ENCODE data around the gene CLK4.

CLK4 gene

DNA sequence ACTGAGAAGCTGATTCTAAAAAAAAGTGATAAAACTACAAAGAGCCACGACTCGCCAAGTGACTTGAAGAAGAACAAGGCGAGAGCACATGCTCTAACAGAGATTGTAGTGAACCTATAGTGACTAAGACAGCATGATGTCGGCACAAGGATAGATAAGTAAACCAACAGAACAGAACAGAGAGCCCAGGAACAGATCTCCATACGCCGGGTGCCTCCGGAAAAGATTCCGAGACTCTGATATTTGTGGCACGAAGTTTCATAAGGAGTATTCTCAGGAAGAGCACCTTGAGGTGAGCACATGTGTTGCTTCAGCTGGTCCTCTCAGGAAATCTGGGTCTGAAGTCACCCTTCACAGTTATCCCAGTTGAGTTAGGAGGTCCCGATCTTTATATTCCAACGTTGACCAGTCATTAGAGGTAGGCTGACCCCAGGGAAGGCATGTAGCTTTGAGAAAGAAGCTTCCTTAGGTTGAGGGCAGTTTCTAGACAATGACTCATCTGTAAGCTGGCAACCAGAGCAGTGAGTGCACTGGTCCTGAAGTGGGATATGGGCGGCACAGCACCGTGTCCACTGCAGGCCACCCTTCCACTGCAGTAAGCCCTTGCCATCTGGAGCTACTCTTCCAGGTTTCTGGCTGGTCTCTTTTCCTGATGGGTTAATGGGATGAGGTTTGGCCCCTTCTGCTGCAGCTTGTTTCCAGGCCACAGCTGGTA is 13.6 kb upstream of the CLK4 start:
- H3K4me1 ChIP-seq: no peaks in the 10 kb centered on the region
- no peak overlapping the region for H3K27ac ChIP-seq
- H2AFZ ChIP-seq: no peak overlapping the region
- no peaks in the 10 kb centered on the region for H3K27me3 ChIP-seq (ENCODE audit: control insufficient read depth, insufficient read depth, low read length)
- no peaks in the 10 kb centered on the region for H3K9me3 ChIP-seq (ENCODE audit: control insufficient read depth, low read length)
- no peaks in the 10 kb centered on the region for H3K79me2 ChIP-seq
- H3K4me2 ChIP-seq (ENCODE audit: low read length): no peak overlapping the region
- no peaks in the 10 kb centered on the region for H3K36me3 ChIP-seq (ENCODE audit: control insufficient read depth, insufficient read depth, low read length)
- no peak overlapping the region for H3K9ac ChIP-seq
- no peak overlapping the region for H3K4me3 ChIP-seq (ENCODE audit: low read depth, low read length)
- TF ChIP-seq, protein P1, sequence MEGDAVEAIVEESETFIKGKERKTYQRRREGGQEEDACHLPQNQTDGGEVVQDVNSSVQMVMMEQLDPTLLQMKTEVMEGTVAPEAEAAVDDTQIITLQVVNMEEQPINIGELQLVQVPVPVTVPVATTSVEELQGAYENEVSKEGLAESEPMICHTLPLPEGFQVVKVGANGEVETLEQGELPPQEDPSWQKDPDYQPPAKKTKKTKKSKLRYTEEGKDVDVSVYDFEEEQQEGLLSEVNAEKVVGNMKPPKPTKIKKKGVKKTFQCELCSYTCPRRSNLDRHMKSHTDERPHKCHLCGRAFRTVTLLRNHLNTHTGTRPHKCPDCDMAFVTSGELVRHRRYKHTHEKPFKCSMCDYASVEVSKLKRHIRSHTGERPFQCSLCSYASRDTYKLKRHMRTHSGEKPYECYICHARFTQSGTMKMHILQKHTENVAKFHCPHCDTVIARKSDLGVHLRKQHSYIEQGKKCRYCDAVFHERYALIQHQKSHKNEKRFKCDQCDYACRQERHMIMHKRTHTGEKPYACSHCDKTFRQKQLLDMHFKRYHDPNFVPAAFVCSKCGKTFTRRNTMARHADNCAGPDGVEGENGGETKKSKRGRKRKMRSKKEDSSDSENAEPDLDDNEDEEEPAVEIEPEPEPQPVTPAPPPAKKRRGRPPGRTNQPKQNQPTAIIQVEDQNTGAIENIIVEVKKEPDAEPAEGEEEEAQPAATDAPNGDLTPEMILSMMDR (IDR thresholded peaks at IDR 0.05): no peak

DNA sequence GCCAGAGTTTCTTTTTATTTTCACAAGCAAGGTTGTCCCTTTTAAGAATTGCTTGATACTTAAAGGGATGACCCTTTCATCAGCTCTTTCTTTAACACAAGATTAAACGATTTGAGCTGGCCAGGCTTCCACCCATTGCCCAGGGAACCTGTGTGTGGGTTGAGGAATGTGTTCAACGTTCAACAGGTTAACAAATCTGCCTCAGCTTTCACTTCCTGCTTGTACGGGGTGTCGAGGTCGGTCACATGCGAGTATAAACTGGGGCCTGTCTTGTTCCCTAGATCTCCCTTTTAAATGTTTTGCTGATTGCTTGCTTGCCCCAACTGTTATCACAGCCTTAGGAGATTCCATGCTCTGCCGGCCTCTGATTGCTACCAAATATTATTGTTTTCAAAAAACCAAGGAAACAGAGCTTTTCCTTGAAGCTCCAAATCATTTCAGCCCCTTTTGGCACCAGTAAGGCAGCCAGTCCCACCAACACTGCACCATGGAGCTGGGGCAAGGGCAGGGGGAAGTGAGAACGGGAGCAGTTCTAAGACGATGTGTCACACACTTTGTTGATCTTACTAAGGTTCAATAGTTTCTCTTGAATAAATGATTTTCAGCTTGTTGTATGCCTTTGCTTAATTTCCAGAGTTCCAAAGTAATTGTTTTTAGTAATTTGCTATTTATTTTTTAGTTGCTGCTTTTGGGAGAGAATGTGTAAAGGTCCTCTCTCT is 10.7 kb upstream of the CLK4 start:
- H2AFZ ChIP-seq: no peak overlapping the region
- H3K4me1 ChIP-seq: no peaks in the 10 kb centered on the region
- TF ChIP-seq, protein P1 (IDR thresholded peaks at IDR 0.05): no peak
- H3K79me2 ChIP-seq: no peaks in the 10 kb centered on the region
- H3K4me3 ChIP-seq (ENCODE audit: low read depth, low read length): no peak overlapping the region
- H3K9ac ChIP-seq: no peak overlapping the region
- H3K27ac ChIP-seq: no peak overlapping the region
- no peak overlapping the region for H3K4me2 ChIP-seq (ENCODE audit: low read length)
- no peaks in the 10 kb centered on the region for H3K9me3 ChIP-seq (ENCODE audit: control insufficient read depth, low read length)
- no peaks in the 10 kb centered on the region for H3K27me3 ChIP-seq (ENCODE audit: control insufficient read depth, insufficient read depth, low read length)
- H3K36me3 ChIP-seq (ENCODE audit: control insufficient read depth, insufficient read depth, low read length): no peaks in the 10 kb centered on the region

DNA sequence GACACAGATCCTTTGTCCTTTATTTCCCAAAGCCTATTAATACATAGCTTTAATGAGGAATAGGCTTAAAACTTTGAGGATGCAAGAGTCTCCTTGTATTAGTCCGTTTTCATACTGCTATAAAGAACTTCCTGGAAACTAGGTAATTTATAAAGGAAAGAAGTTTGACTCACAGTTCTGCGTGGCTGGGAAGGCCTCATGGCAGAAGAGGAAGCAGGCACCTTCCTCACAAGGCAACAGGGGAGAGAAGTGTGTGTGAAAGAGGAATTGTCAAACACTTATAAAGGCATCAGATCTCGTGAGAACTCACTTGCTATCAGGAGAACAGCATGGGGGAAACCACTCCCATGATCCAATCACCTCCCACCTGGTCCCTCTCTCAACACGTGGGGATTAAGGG is 5.4 kb upstream of the CLK4 start:
- no peak overlapping the region for H3K4me2 ChIP-seq (ENCODE audit: low read length)
- no peaks in the 10 kb centered on the region for H3K4me1 ChIP-seq
- H3K9me3 ChIP-seq (ENCODE audit: control insufficient read depth, low read length): no peaks in the 10 kb centered on the region
- H3K4me3 ChIP-seq (ENCODE audit: low read depth, low read length): no peak overlapping the region
- no peak overlapping the region for H3K27ac ChIP-seq
- H3K79me2 ChIP-seq: no peaks in the 10 kb centered on the region
- no peaks in the 10 kb centered on the region for H3K27me3 ChIP-seq (ENCODE audit: control insufficient read depth, insufficient read depth, low read length)
- H3K36me3 ChIP-seq (ENCODE audit: control insufficient read depth, insufficient read depth, low read length): no peaks in the 10 kb centered on the region
- TF ChIP-seq, protein P1 (IDR thresholded peaks at IDR 0.05): no peak
- H3K9ac ChIP-seq: no peak overlapping the region
- no peak overlapping the region for H2AFZ ChIP-seq

DNA sequence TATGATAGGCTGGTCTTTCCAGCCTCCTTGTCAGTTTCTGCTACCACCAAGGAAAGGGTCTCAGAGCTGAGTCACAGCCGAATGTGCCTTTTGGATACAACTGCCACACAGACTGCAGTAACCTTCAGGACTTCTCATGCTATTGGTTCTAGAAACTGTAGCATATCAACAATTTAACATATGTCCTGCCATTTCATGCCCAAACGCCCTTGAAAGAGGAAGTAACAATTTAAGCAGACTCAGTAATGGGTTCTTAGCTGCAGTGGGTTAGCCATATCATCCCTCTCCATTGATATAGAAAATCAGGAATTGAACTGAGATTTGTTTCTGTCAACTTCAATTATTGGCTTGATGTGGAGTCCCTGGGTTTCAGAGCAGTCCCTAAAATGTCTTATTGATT is 4.1 kb upstream of the CLK4 start:
- Histone ChIP-seq H3K36me3 (ENCODE audit: control insufficient read depth, insufficient read depth, low read length) (no peaks in the 10 kb centered on the region), H3K79me2 (no peaks in the 10 kb centered on the region), H3K4me1 (no peaks in the 10 kb centered on the region), H3K27ac (no peak overlapping the region), H3K9ac (no peak overlapping the region), H3K27me3 (ENCODE audit: control insufficient read depth, insufficient read depth, low read length) (no peaks in the 10 kb centered on the region), H3K4me2 (ENCODE audit: low read length) (no peak overlapping the region), H3K4me3 (ENCODE audit: low read depth, low read length) (no peak overlapping the region), H3K9me3 (ENCODE audit: control insufficient read depth, low read length) (no peaks in the 10 kb centered on the region), H2AFZ (peak overlapping the region; percentile 38)
- TF ChIP-seq, protein P1 (IDR thresholded peaks at IDR 0.05): no peak

Measured in parathyroid adenoma (tissue), 2 donors.